ENCODE measurements around the gene CCDC148. TPM values are rescaled to one million over a fixed set of nuclear protein-coding genes. Genes with fewer than 3 reads are reported as not detected.
"Not testable (repeated sequence)": the region's sequence is repeated elsewhere in the genome, so short reads cannot be mapped to it uniquely, and the experiment has no call there.

Gene CCDC148
- total RNA-seq, 1 donor, result 0.72 TPM

DNA sequence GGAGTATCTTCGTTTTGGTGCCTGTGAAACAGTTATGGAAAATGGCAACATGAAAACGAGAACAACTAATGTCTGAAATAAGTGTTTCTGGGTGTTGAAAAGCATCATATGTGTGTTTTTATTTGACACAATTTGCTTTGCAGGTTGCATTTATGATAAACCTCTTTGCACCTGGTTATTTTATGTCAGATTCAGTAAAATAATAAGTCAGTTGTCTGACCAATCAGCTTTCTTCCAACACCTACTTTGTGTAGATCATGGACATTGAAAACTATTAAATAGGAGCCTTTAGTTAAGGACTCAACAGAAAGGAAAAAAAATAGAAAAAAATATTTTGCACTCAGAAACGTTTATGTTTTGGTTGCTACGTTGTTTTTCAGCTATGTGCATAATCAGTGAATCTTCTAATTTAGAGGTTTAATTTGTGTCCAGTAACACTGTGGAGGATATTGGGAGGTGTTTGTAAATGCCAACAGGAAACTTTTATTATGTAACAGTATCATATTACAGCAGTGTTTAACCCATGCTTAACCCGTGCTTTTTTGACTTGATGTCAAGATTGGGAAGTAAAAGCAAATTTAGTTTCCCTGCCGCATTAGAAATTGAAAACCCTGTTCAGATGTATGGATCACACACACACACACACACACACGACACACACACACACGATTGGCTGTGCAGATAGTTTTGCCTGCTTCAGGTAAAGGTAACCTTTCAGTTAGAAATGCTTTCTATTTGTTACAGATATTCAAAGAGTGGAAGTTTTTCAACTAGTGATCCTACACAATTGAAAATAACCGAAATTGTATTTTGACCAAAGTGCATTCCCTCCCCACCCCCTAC, 2.8 kb upstream of the CCDC148 start:
- DNase-seq (ENCODE audit: low read depth), result peak; percentile 25
- H3K4me3 ChIP-seq (ENCODE audit: low read depth, low read length), result peak overlapping the region; percentile 86
- TF ChIP-seq, protein P1, sequence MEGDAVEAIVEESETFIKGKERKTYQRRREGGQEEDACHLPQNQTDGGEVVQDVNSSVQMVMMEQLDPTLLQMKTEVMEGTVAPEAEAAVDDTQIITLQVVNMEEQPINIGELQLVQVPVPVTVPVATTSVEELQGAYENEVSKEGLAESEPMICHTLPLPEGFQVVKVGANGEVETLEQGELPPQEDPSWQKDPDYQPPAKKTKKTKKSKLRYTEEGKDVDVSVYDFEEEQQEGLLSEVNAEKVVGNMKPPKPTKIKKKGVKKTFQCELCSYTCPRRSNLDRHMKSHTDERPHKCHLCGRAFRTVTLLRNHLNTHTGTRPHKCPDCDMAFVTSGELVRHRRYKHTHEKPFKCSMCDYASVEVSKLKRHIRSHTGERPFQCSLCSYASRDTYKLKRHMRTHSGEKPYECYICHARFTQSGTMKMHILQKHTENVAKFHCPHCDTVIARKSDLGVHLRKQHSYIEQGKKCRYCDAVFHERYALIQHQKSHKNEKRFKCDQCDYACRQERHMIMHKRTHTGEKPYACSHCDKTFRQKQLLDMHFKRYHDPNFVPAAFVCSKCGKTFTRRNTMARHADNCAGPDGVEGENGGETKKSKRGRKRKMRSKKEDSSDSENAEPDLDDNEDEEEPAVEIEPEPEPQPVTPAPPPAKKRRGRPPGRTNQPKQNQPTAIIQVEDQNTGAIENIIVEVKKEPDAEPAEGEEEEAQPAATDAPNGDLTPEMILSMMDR (IDR thresholded peaks at IDR 0.05; ENCODE audit: insufficient read depth, low read length), result no peak

DNA sequence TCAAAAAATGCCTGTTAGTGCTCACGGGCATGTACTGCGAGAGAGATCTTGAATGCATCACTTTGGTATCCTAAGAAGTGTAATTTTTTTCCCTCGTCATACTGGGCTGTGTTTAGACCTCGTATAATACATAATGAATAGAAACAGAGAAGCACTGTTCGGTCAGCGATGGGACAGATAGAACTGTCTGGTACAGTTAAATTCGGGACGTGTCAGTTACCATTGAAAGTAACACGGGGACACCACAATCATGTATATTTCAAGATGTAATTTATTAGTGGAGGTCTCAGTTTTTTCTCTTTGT, 2.0 kb upstream of the CCDC148 start:
- DNase-seq (ENCODE audit: low read depth), result peak; percentile 38
- H3K4me3 ChIP-seq (ENCODE audit: low read depth, low read length), result peak overlapping the region; percentile 86
- TF ChIP-seq, protein P1 (IDR thresholded peaks at IDR 0.05; ENCODE audit: insufficient read depth, low read length), result no peak

DNA sequence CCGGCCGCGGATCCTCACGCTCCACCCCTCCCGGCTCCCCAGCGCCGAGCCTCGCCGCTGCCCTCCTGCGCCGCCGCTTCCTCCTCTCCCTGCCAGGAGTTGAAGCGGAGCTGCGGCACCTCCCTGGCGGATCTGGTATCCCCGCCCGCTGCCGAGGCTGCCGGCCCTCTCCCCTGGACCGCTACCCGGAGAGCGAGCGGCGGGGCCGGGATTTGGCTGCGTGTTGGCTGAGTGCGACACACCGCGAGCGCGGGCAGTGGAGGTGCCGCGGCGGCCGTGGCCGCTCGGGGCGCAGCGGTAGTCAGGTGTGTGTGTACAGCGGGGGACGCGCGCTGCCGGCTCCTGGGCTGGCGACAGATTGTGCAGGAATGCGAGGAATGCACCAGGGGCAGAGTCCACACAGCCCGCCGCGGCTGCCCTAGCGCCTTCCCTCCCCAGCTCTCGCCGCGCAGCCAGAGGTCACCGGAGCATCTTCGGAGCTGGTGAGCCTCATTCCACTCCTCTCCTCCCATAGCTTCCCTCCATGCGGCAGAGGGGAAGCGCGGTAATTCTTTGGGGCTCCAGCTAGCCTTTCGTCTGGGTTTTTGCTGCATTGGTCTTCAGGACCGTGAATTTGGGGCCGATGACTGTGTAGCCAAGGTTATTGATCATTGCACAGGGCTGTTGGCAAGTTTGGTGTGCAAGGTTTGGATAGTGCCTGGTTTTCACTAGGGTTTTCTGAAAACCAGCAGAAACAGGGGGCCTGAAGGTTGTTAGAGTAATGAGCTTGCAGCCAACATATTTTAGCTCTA, 1.5 kb upstream of the CCDC148 start:
- TF ChIP-seq, protein P1 (IDR thresholded peaks at IDR 0.05; ENCODE audit: insufficient read depth, low read length), result peak; percentile 24
- peak overlapping the region; percentile 86 for H3K4me3 ChIP-seq (ENCODE audit: low read depth, low read length)
- DNase-seq (ENCODE audit: low read depth), result peak; percentile 47

DNA sequence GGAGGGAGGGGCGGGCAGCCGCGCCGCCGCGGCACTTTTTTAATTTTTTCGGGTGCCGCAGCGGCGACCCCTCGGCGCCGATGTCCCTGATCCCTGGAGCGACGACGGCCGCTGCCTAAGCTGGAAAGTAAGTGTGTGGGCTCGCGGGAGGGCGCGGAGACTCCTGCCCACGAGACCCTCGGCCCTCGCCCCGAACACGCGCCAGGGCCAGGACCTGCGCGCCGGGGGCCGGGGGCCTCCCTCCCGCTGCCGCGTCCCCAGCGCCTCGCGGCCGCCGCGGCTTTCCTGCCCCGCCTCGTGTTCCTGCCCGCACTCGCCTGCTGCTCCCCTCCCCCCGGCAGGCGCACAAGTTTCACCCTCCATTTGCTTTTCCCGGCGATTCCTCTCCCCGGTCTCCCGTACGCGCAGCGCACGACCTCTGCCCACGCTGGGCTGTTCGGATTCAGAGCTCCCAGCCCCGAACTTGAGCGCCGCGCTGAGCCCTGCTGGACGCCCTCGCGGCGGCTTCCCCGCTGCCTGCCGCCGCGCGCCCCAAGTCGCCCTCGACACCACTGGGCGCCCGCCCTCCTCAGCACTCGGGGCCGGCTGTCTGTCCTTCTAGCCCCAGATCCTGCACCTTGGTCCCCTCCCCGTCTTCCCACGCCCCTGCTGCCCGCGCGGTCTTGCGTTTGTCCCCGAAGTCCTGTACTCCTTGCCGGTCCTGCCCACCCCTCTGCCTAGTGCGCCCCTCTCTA, 706 bp upstream of the CCDC148 start:
- peak overlapping the region; percentile 86 for H3K4me3 ChIP-seq (ENCODE audit: low read depth, low read length)
- TF ChIP-seq, protein P1 (IDR thresholded peaks at IDR 0.05; ENCODE audit: insufficient read depth, low read length), result peak; percentile 22
- peak; percentile 56 for DNase-seq (ENCODE audit: low read depth)

DNA sequence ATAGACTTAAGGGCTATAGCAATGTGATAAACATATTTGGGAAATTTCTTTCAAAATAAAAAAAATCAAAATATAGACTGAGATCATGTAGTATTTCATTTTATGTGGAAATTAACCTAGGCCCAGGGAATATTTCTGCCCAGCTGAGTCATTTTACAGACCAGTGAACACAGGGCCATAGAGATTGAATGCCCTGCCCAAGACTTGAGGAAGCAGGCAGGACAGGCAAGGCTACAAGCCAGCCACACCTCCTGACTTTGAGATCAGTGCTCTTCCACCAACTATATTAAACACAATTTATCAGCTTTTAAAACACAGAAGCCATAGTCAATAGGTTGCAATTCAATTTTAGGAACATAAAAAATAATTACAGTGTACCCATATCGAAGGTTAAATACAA, 12.9 kb downstream of the CCDC148 start:
- no peak overlapping the region for H3K4me3 ChIP-seq (ENCODE audit: low read depth, low read length)
- TF ChIP-seq, protein P1 (IDR thresholded peaks at IDR 0.05; ENCODE audit: insufficient read depth, low read length), result no peak
- DNase-seq (ENCODE audit: low read depth), result no peak

DNA sequence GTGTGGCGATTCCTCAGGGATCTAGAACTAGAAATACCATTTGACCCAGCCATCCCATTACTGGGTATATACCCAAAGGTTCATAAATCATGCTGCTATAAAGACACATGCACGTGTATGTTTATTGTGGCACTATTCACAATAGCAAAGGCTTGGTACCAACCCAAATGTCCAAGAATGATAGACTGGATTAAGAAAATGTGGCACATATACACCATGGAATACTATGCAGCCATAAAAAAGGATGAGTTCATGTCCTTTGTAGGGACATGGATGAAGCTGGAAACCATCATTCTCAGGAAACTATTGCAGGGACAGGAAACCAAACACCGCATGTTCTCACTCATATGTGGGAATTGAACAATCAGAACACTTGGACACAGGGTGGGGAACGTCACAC, 17.5 kb downstream of the CCDC148 start:
- not testable (repeated sequence) for H3K4me3 ChIP-seq (ENCODE audit: low read depth, low read length); DNase-seq (ENCODE audit: low read depth)

DNA sequence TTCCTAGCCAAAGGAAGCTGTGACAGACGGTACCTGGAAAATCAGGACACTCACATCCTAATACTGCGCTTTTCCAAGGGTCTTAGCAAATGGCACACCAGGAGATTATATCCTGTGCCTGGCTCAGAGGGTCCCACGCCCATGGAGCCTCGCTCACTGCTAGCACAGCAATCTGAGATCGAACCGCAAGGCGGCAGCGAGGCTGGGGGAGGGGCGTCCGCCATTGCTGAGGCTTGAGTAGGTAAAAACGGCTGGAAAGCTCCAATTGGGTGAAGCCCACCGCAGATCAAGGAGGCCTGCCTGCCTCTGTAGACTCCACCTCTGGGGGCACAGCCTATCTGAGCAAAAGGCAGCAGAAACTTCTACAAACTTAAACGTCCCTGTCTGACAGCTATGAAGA, 22.8 kb downstream of the CCDC148 start:
- H3K4me3 ChIP-seq (ENCODE audit: low read depth, low read length); DNase-seq (ENCODE audit: low read depth): not testable (repeated sequence)

All from fibroblast of the aortic adventitia (primary cell).